BJ (cell line): ENCODE measurements around the gene TUT4. TPM values are rescaled to one million over a fixed set of nuclear protein-coding genes. Genes with fewer than 3 reads are reported as not detected.

Source experiments
- CTCF ChIA-PET: fragments of 350-600 bp; formaldehyde crosslinking; extraction: SDS; loops from one replicate; lab custom pipeline; 2021; ENCODE audit warnings: antibody characterized with exemption, inconsistent platforms; lab: Yijun Ruan, JAX
- POLR2A ChIA-PET: fragments of 300-600 bp; sonication (Branson Sonifier 250); formaldehyde crosslinking; extraction: SDS; loops from one replicate; lab custom pipeline; 2021; ENCODE audit warnings: antibody characterized with exemption; lab: Charles Lee
- DNase-seq: peaks from one replicate; pipeline ENCODE4 v3.0.0-alpha.2; 2011; ENCODE audit warnings: low read depth
- H3K27me3 ChIP-seq: 2 replicates; pipeline ENCODE4 v1.6.0; 2011; ENCODE audit warnings: low read length; ENCODE audit not compliant: control insufficient read depth, insufficient read depth
- H3K36me3 ChIP-seq: 2 replicates; pipeline ENCODE4 v1.5.1; 2011; ENCODE audit warnings: low read length; ENCODE audit not compliant: control insufficient read depth, insufficient read depth
- H3K4me3 ChIP-seq: 2 replicates; pipeline ENCODE4 v1.5.1; 2011; ENCODE audit warnings: low read depth, mild to moderate bottlenecking, control low read depth, low read length
- CTCF ChIP-seq: IDR thresholded peaks from 2 replicates; pipeline ENCODE4 v1.5.1; 2011; ENCODE audit warnings: low read depth, mild to moderate bottlenecking, control low read depth, inconsistent platforms, low read length, moderate library complexity; ENCODE audit not compliant: insufficient read depth
- polyA plus RNA-seq: library from polyadenylated mRNA; depleted of rRNA; stranded (reverse); fragments of >200 nt; gene quantifications from 2 replicates; pipeline ENCODE4 v1.2.3, GENCODE V29; 2011

The TUT4 gene
- polyA plus RNA-seq, 1 experiment = 27.9 TPM

- TF ChIP-seq CTCF = no peak
- ChIA-PET POLR2A (no interaction called here), CTCF (interaction anchor here (0.7 kb wide), 1 partner anchor 10 kb away, joined by 3 read pairs; no protein-coding TSS in a partner anchor)
- Histone ChIP-seq H3K36me3 (peaks cover 4% of the 10 kb centered on the region), H3K4me3 (no peak overlapping the region), H3K27me3 (no peaks in the 10 kb centered on the region)
- no peak for DNase-seq
Observed at GRCh38 chr1:52487632-52488031, 65.3 kb downstream of the TUT4 start.

- H3K4me3 ChIP-seq = no peak overlapping the region
- no peak for TF ChIP-seq CTCF
- CTCF ChIA-PET = interaction anchor here (1.2 kb wide), 1 partner anchor 11 kb away, joined by 3 read pairs; no protein-coding TSS in a partner anchor
- H3K36me3 ChIP-seq = peaks cover 2% of the 10 kb centered on the region
- H3K27me3 ChIP-seq = no peaks in the 10 kb centered on the region
- POLR2A ChIA-PET = no interaction called here
- no peak for DNase-seq
Observed at GRCh38 chr1:52482326-52483004, 70.4 kb downstream of the TUT4 start.

DNA sequence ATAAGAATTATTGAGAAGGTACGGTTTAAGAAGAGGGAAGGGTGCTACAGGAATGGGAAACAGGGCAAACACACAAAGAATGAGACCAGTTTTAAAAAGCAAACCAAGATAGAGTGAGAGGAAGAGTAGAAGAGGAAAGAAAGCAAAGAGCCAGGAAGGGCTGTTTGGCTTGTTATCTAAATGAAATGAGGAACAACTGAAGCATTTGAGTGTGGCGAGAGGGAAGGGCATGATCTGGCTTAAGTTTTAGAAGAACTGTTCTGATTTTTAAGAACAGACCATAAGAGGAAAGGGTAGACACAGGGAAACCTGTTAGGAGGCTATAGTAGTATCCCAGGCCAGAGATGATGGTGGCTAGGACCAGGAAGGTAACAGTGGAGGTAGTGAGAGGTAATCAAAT, 73.8 kb downstream of the TUT4 start:
- no peak overlapping the region for H3K4me3 ChIP-seq
- H3K36me3 ChIP-seq = no peaks in the 10 kb centered on the region; the same call in none of the 2 replicates
- TF ChIP-seq CTCF = no peak
- ChIA-PET CTCF (no interaction called here), POLR2A (no interaction called here)
- no peaks in the 10 kb centered on the region for H3K27me3 ChIP-seq
- no peak for DNase-seq

DNA sequence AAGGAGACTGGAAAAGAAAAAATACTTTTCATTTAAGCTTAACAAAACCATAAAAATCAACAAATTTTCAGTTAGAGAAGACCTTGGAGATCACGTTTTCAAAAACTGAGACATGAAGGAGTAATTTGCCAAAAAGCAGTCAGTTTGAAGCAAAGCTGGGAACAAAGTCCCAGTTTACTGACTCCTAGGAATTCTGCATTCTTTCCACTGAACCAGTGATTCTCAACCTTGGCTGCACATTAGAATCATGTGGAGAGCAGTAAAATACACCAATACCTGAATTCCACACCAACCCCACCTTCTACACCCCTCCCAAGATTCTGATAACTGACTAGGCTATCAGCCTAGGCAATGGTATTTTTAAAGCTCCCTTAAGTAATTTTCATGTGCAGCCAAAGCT, 75.0 kb downstream of the TUT4 start:
- Histone ChIP-seq H3K27me3 (no peaks in the 10 kb centered on the region), H3K4me3 (no peak overlapping the region), H3K36me3 (no peaks in the 10 kb centered on the region; the same call in none of the 2 replicates)
- ChIA-PET POLR2A (no interaction called here), CTCF (interaction anchor here (0.7 to 1.0 kb wide), 3 partner anchors 10 to 23 kb away, joined by 3 read pairs; no protein-coding TSS in a partner anchor)
- no peak for TF ChIP-seq CTCF
- no peak for DNase-seq

- no peak for DNase-seq
- ChIA-PET CTCF (interaction anchor here (1.0 to 1.3 kb wide), 2 partner anchors 11 to 51 kb away, joined by 3 to 4 read pairs; no protein-coding TSS in a partner anchor), POLR2A (no interaction called here)
- TF ChIP-seq CTCF = no peak
- Histone ChIP-seq H3K36me3 (no peaks in the 10 kb centered on the region; the same call in 1 of the 2 replicates), H3K27me3 (no peaks in the 10 kb centered on the region), H3K4me3 (no peak overlapping the region)
Observed at GRCh38 chr1:52476943-52477342, 75.9 kb downstream of the TUT4 start.
